Measurements from ENCODE around the gene ATP1A1. TPM values are rescaled to one million over a fixed set of nuclear protein-coding genes. Genes with fewer than 3 reads are reported as not detected.
A peak's percentile ranks its signal among the peaks of the same experiment; 100 is the strongest.

ATP1A1 gene
- total and polyA plus RNA-seq, 4 experiments from 2014 or later, result 46.5 to 256 (median 163) TPM

DNA sequence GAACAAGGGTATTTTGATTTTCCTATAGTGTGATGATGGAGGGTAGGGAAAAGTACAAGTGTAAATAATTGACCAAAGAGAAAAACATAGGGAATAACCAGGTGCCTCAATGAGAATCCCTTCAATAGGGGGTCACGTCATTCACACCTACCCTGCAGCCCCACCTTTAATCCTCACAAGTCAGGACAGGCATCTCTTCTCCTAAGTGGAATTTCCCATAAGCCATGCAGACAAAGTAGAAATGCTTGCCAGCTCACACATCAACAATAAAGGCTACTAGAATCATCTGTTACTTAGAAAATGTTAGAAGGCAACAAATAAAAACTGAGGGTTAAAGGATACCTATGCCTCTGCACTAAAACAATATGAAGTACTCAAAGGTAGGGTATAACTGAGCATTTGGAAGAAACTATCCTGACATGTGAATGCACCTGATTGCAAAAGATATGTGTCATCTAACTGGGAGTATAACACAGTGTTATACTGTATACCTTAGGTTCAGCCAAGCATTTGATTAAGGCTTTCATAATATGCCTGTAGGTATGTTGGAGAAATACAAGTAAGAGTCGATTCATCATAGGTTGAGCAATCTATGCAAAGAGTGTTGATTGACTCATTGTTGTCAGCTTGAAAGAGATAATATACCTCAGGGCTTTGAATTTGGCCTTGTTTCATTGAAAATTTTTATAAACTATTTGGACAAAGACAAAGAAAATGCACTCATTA lies 32.4 kb upstream of the ATP1A1 start:
- H3K27ac ChIP-seq (ENCODE audit: low read depth, low read length), result no peak overlapping the region
- Mint-ChIP-seq H3K9me3 (no peaks in the 10 kb centered on the region), H3K27ac (peak overlapping the region in 2 of 7 donors; percentile 65 to 69), H3K4me1 (peaks cover 15 to 35% (median 23%) of the 10 kb centered on the region in 4 donors), H3K4me3 (no peak overlapping the region), H3K36me3 (no peaks in the 10 kb centered on the region), H3K27me3 (no peaks in the 10 kb centered on the region)
- peaks cover 31% of the 10 kb centered on the region for H3K4me1 ChIP-seq (ENCODE audit: insufficient read depth, low read length)
- H3K4me3 ChIP-seq (ENCODE audit: low read length in 2 of 2), result no peak overlapping the region
- intact Hi-C loops (cut with micrococcal nuclease), result no loop called here
- no peak for DNase-seq
- ChIA-PET POLR2A (ENCODE audit: partially characterized antibody) (no interaction called here), CTCF (ENCODE audit: partially characterized antibody) (interaction anchor here (0.8 to 7.1 kb wide), 3 partner anchors 109 to 201 kb away, joined by 3 to 30 read pairs (median 3); no protein-coding TSS in a partner anchor)
- no peaks in the 10 kb centered on the region for H3K36me3 ChIP-seq (ENCODE audit: insufficient read depth, low read length)
- H3K9me3 ChIP-seq (ENCODE audit: control insufficient read depth in 1 of 2, low read length in 2 of 2), result no peaks in the 10 kb centered on the region
- H3K27me3 ChIP-seq (ENCODE audit: insufficient read depth, low read length), result no peaks in the 10 kb centered on the region

DNA sequence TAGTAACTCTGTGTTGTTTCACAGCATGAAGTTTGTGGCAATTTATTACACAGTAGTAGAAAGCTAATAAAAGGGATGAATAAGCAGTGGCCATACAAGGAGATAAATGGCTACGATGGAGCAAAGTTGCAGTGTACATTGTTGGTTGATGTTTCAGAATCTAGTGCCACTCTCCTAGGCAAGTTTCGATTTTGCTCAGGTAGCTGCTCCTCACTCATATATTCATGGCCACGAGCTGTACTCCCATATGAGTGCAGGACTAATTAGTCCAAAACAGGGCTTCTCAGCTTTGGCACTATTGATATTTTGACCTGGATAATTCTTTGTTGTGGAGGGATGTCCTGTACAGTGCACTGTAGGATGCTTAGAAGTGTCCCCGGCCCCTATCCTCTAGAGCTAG lies 30.0 kb upstream of the ATP1A1 start:
- no peak overlapping the region for H3K4me3 ChIP-seq (ENCODE audit: low read length in 2 of 2)
- intact Hi-C loops (cut with micrococcal nuclease), result no loop called here
- DNase-seq, result no peak
- no peaks in the 10 kb centered on the region for H3K27me3 ChIP-seq (ENCODE audit: insufficient read depth, low read length)
- H3K9me3 Mint-ChIP-seq, result no peaks in the 10 kb centered on the region
- peak overlapping the region; percentile 21 to 95 (median 77) for H3K27ac Mint-ChIP-seq
- peaks cover 34 to 58% (median 42%) of the 10 kb centered on the region in 4 donors for H3K4me1 Mint-ChIP-seq
- H3K27ac ChIP-seq (ENCODE audit: low read depth, low read length), result no peak overlapping the region
- peaks cover 54% of the 10 kb centered on the region for H3K4me1 ChIP-seq (ENCODE audit: insufficient read depth, low read length)
- no peak overlapping the region for H3K4me3 Mint-ChIP-seq
- H3K36me3 ChIP-seq (ENCODE audit: insufficient read depth, low read length), result no peaks in the 10 kb centered on the region
- CTCF ChIA-PET (ENCODE audit: partially characterized antibody), result interaction anchor here (0.7 to 7.1 kb wide), 5 partner anchors 18 to 203 kb away, joined by 3 to 30 read pairs (median 4); no protein-coding TSS in a partner anchor
- POLR2A ChIA-PET (ENCODE audit: partially characterized antibody), result interaction anchor here (0.8 to 1.6 kb wide), 5 partner anchors 8 to 172 kb away, joined by 3 to 6 read pairs (median 4); no protein-coding TSS in a partner anchor
- H3K9me3 ChIP-seq (ENCODE audit: control insufficient read depth in 1 of 2, low read length in 2 of 2), result no peaks in the 10 kb centered on the region
- H3K36me3 Mint-ChIP-seq, result no peaks in the 10 kb centered on the region
- H3K27me3 Mint-ChIP-seq, result no peaks in the 10 kb centered on the region

DNA sequence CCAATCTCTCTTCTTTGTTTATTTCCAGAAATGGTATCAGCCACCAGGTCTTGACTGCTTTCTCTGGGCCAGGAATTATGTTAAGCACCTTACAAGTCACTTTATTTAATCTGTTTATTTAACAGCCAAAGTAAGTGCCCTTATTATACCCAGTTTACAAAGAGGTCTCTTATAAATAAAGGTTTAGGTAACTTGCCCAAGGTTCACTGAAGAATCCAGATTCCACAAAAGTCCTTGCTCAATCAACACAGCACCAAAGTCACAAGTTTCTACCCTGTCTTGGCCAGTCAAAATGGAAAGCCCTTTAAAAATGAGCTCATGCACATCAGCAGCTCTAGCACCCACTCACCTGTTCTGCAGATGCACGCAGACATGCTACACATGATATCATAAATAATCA lies 28.0 kb upstream of the ATP1A1 start:
- Histone ChIP-seq H3K27me3 (ENCODE audit: insufficient read depth, low read length) (no peaks in the 10 kb centered on the region), H3K4me3 (ENCODE audit: low read length in 2 of 2) (no peak overlapping the region), H3K27ac (ENCODE audit: low read depth, low read length) (peak overlapping the region; percentile 48), H3K9me3 (ENCODE audit: control insufficient read depth in 1 of 2, low read length in 2 of 2) (no peaks in the 10 kb centered on the region), H3K36me3 (ENCODE audit: insufficient read depth, low read length) (no peaks in the 10 kb centered on the region), H3K4me1 (ENCODE audit: insufficient read depth, low read length) (peaks cover 64% of the 10 kb centered on the region)
- Mint-ChIP-seq H3K9me3 (no peaks in the 10 kb centered on the region), H3K4me1 (peaks cover 36 to 71% (median 53%) of the 10 kb centered on the region in 4 donors), H3K36me3 (peaks cover 0 to 2% of the 10 kb centered on the region in 2 donors), H3K27ac (peak overlapping the region; percentile 74 to 97 (median 95)), H3K27me3 (no peaks in the 10 kb centered on the region), H3K4me3 (peak overlapping the region in 4 of 8 donors; percentile 33 to 74 (median 66))
- CTCF ChIA-PET (ENCODE audit: partially characterized antibody), result interaction anchor here (0.7 to 7.1 kb wide), 7 partner anchors 9 to 205 kb away, joined by 3 to 30 read pairs (median 4); no protein-coding TSS in a partner anchor
- no peak for DNase-seq
- POLR2A ChIA-PET (ENCODE audit: partially characterized antibody), result interaction anchor here (1.0 to 3.2 kb wide), 7 partner anchors 10 to 74 kb away, joined by 3 to 21 read pairs (median 8); partner anchors contain the start of gene ATP1A1
- intact Hi-C loops (cut with micrococcal nuclease), result no loop called here

DNA sequence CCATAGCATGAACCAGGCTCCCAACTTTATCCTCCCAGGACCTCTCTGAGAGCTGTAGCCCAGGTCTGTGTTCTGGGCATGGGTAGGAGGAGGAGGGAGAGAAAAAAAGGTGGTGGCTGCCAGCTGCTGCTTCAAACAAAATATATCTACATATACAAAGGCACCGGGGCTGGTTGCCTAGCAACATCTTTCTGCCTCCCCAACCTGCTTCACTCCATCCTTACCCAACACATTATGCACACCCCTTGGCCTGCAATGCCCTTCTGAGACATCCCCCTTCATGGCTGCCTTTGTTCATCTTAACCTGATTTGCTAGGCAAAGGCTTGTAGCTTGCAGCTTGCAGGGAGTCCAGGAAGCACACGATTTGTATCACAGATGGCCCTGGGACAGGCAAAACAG lies 27.2 kb upstream of the ATP1A1 start:
- H3K27me3 ChIP-seq (ENCODE audit: insufficient read depth, low read length), result no peaks in the 10 kb centered on the region
- no peaks in the 10 kb centered on the region for H3K27me3 Mint-ChIP-seq
- peak; percentile 74 to 85 (median 83) for DNase-seq
- H3K4me1 ChIP-seq (ENCODE audit: insufficient read depth, low read length), result peaks cover 64% of the 10 kb centered on the region
- CTCF ChIA-PET (ENCODE audit: partially characterized antibody), result interaction anchor here (0.8 to 7.1 kb wide), 12 partner anchors 10 to 206 kb away, joined by 3 to 30 read pairs (median 4); no protein-coding TSS in a partner anchor
- no peaks in the 10 kb centered on the region for H3K9me3 ChIP-seq (ENCODE audit: control insufficient read depth in 1 of 2, low read length in 2 of 2)
- intact Hi-C loops (cut with micrococcal nuclease), result loop anchor here (2.0 kb wide), 1 partner anchor 19 kb away; no protein-coding TSS in a partner anchor
- peak overlapping the region; percentile 48 for H3K27ac ChIP-seq (ENCODE audit: low read depth, low read length)
- H3K36me3 ChIP-seq (ENCODE audit: insufficient read depth, low read length), result no peaks in the 10 kb centered on the region
- peak overlapping the region; percentile 22 to 74 (median 57) for H3K4me3 Mint-ChIP-seq
- peaks cover 0 to 2% of the 10 kb centered on the region in 2 donors for H3K36me3 Mint-ChIP-seq
- H3K9me3 Mint-ChIP-seq, result no peaks in the 10 kb centered on the region
- POLR2A ChIA-PET (ENCODE audit: partially characterized antibody), result interaction anchor here (0.6 to 3.2 kb wide), 10 partner anchors 9 to 73 kb away, joined by 3 to 21 read pairs (median 4); partner anchors contain the start of gene ATP1A1
- peak overlapping the region; percentile 74 to 97 (median 95) for H3K27ac Mint-ChIP-seq
- peaks cover 38 to 76% (median 56%) of the 10 kb centered on the region in 4 donors for H3K4me1 Mint-ChIP-seq
- no peak overlapping the region for H3K4me3 ChIP-seq (ENCODE audit: low read length in 2 of 2)

DNA sequence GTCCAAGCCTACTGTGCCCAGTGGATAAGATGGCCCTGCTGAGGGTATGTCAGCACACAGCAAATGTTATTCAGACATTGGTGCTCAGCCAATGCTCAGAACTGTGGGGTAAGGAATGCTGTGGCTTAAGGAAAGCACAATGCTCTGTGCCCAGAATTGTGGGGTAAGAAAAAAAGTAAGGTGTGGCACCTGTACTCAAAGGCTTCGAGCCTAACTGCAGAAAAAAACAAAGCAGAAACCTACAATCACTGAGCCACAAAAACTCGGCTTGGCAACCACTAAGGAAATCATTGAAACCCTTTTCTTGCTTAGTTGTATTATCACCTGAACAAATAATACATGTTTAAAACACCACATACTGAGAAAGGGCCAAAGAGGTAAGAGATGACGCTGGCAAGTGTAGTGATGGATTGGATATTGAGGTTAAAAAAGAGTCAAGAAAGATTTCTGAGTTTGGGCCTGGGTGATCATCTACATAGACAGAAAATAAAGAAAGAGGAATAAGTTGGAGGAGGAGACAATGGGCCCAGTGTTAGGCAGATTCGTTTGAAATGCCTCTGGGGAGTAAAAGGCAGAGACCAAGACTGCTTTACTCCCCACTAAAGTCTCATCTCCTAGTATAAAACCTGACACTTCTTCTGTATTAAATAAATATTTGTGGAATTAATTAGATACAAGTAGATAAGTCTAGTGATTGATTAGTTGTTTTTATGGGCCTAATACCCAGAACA lies 25.9 kb upstream of the ATP1A1 start:
- H3K4me3 Mint-ChIP-seq, result peak overlapping the region in 7 of 8 donors; percentile 27 to 73 (median 54)
- peak overlapping the region; percentile 74 to 96 (median 89) for H3K27ac Mint-ChIP-seq
- H3K36me3 Mint-ChIP-seq, result peaks cover 0 to 2% of the 10 kb centered on the region in 2 donors
- Histone ChIP-seq H3K4me3 (ENCODE audit: low read length in 2 of 2) (no peak overlapping the region), H3K27me3 (ENCODE audit: insufficient read depth, low read length) (no peaks in the 10 kb centered on the region), H3K36me3 (ENCODE audit: insufficient read depth, low read length) (no peaks in the 10 kb centered on the region), H3K9me3 (ENCODE audit: control insufficient read depth in 1 of 2, low read length in 2 of 2) (no peaks in the 10 kb centered on the region), H3K4me1 (ENCODE audit: insufficient read depth, low read length) (peaks cover 70% of the 10 kb centered on the region), H3K27ac (ENCODE audit: low read depth, low read length) (peak overlapping the region; percentile 54)
- ChIA-PET CTCF (ENCODE audit: partially characterized antibody) (interaction anchor here (1.6 kb wide), 1 partner anchor 152 kb away, joined by 7 read pairs; no protein-coding TSS in a partner anchor), POLR2A (ENCODE audit: partially characterized antibody) (interaction anchor here (1.3 to 3.2 kb wide), 3 partner anchors 21 to 25 kb away, joined by 4 to 21 read pairs (median 8); no protein-coding TSS in a partner anchor)
- H3K27me3 Mint-ChIP-seq, result no peaks in the 10 kb centered on the region
- intact Hi-C loops (cut with micrococcal nuclease), result loop anchor here (1.0 to 2.0 kb wide), 2 partner anchors 20 to 26 kb away; partner anchors contain the start of gene ATP1A1
- H3K9me3 Mint-ChIP-seq, result no peaks in the 10 kb centered on the region
- peak; percentile 40 to 48 (median 47) for DNase-seq
- H3K4me1 Mint-ChIP-seq, result peaks cover 42 to 85% (median 62%) of the 10 kb centered on the region in 4 donors

DNA sequence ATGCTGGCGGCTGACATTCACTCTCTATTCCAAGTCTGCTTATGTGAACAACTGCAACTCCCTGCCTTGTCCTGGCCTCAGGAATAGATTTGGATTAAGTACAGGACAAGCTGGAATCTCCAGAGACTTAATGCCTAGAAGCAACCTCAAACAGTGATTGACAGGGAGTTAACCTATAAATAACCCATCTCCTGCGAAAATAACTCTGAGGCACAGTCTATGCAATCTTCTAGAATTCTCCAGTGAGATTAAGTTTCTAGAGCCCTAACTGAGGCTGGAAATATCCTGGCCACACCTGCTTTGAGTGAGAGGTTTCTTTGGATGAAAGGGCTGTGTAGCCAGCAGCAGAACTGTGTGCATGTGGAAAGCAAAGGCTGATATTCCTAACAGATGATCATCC lies 25.3 kb upstream of the ATP1A1 start:
- H3K27ac ChIP-seq (ENCODE audit: low read depth, low read length), result peak overlapping the region; percentile 54

More for the DNA sequence above, 25.3 kb upstream of the ATP1A1 start:
- Mint-ChIP-seq H3K27ac (peak overlapping the region; percentile 74 to 96 (median 89)), H3K4me3 (peak overlapping the region in 1 of 8 donors; percentile 33), H3K4me1 (peaks cover 45 to 88% (median 66%) of the 10 kb centered on the region in 4 donors), H3K36me3 (peaks cover 0 to 2% of the 10 kb centered on the region in 2 donors), H3K9me3 (no peaks in the 10 kb centered on the region), H3K27me3 (no peaks in the 10 kb centered on the region)
- no peak overlapping the region for H3K4me3 ChIP-seq (ENCODE audit: low read length in 2 of 2)
- H3K27me3 ChIP-seq (ENCODE audit: insufficient read depth, low read length), result no peaks in the 10 kb centered on the region
- POLR2A ChIA-PET (ENCODE audit: partially characterized antibody), result interaction anchor here (1.1 to 2.4 kb wide), 3 partner anchors 22 to 39 kb away, joined by 3 to 8 read pairs (median 8); no protein-coding TSS in a partner anchor
- intact Hi-C loops (cut with micrococcal nuclease), result loop anchor here (1.0 to 2.0 kb wide), 2 partner anchors 21 to 26 kb away; partner anchors contain the start of gene ATP1A1
- H3K4me1 ChIP-seq (ENCODE audit: insufficient read depth, low read length), result peaks cover 74% of the 10 kb centered on the region
- H3K36me3 ChIP-seq (ENCODE audit: insufficient read depth, low read length), result no peaks in the 10 kb centered on the region
- no peak for DNase-seq
- CTCF ChIA-PET (ENCODE audit: partially characterized antibody), result interaction anchor here (1.1 to 1.5 kb wide), 2 partner anchors 10 to 208 kb away, joined by 3 to 4 read pairs; no protein-coding TSS in a partner anchor
- no peaks in the 10 kb centered on the region for H3K9me3 ChIP-seq (ENCODE audit: control insufficient read depth in 1 of 2, low read length in 2 of 2)

All from CD4-positive, alpha-beta memory T cell (primary cell).